ENCODE data around the gene MAN1C1.

DNA sequence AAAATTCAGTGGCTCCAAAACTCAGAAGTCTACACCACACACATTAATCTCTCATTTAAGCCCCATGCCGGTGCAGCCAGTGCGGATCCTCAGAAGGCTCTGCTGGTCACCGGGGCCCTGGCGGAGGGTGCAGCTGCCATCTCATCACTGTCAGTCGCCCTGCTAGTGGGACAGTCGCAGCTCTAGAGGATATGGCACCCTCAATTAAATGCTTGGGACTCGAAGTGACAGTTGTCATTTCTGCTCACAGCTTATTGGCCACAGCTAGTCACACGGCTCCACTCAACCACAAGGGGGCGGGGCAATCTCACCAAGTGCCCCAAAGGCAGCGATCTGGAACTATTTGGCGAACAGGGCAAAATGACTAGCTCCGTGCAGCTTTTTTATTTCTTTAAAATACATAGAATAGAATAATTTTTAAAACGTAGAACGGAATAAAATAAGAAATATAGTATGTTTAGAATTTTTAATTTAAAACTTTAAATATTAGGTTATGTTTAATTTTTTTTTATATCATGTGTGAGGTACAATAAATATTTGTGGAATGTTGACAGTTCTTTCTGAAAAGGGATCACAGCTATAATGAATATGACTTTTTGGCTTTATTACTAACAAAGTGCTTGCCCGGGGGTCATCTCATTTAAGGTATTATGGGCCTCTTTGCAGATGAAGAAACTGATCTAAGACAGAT lies 8.0 kb upstream of the MAN1C1 start:
- TF ChIP-seq, protein P1, sequence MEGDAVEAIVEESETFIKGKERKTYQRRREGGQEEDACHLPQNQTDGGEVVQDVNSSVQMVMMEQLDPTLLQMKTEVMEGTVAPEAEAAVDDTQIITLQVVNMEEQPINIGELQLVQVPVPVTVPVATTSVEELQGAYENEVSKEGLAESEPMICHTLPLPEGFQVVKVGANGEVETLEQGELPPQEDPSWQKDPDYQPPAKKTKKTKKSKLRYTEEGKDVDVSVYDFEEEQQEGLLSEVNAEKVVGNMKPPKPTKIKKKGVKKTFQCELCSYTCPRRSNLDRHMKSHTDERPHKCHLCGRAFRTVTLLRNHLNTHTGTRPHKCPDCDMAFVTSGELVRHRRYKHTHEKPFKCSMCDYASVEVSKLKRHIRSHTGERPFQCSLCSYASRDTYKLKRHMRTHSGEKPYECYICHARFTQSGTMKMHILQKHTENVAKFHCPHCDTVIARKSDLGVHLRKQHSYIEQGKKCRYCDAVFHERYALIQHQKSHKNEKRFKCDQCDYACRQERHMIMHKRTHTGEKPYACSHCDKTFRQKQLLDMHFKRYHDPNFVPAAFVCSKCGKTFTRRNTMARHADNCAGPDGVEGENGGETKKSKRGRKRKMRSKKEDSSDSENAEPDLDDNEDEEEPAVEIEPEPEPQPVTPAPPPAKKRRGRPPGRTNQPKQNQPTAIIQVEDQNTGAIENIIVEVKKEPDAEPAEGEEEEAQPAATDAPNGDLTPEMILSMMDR (IDR thresholded peaks at IDR 0.05): peak; percentile 76
- TF ChIP-seq POLR2AphosphoS5 (IDR thresholded peaks at IDR 0.05; ENCODE audit: low read depth, low read length) (no peak), SIN3A (IDR thresholded peaks at IDR 0.05; ENCODE audit: borderline replicate concordance, insufficient read depth, low read depth, low read length) (no peak), TCF7L2 (IDR thresholded peaks at IDR 0.05; ENCODE audit: low read depth, low read length) (no peak)
- TF ChIP-seq, protein P2, sequence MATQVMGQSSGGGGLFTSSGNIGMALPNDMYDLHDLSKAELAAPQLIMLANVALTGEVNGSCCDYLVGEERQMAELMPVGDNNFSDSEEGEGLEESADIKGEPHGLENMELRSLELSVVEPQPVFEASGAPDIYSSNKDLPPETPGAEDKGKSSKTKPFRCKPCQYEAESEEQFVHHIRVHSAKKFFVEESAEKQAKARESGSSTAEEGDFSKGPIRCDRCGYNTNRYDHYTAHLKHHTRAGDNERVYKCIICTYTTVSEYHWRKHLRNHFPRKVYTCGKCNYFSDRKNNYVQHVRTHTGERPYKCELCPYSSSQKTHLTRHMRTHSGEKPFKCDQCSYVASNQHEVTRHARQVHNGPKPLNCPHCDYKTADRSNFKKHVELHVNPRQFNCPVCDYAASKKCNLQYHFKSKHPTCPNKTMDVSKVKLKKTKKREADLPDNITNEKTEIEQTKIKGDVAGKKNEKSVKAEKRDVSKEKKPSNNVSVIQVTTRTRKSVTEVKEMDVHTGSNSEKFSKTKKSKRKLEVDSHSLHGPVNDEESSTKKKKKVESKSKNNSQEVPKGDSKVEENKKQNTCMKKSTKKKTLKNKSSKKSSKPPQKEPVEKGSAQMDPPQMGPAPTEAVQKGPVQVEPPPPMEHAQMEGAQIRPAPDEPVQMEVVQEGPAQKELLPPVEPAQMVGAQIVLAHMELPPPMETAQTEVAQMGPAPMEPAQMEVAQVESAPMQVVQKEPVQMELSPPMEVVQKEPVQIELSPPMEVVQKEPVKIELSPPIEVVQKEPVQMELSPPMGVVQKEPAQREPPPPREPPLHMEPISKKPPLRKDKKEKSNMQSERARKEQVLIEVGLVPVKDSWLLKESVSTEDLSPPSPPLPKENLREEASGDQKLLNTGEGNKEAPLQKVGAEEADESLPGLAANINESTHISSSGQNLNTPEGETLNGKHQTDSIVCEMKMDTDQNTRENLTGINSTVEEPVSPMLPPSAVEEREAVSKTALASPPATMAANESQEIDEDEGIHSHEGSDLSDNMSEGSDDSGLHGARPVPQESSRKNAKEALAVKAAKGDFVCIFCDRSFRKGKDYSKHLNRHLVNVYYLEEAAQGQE (IDR thresholded peaks at IDR 0.05; ENCODE audit: insufficient read depth in 1 of 2, low read depth in 2 of 2, low read length in 1 of 2): no peak
